ENCODE results near the gene MPL.
"Not testable (repeated sequence)": the region's sequence is repeated elsewhere in the genome, so short reads cannot be mapped to it uniquely, and the experiment has no call there.

The MPL gene

DNA sequence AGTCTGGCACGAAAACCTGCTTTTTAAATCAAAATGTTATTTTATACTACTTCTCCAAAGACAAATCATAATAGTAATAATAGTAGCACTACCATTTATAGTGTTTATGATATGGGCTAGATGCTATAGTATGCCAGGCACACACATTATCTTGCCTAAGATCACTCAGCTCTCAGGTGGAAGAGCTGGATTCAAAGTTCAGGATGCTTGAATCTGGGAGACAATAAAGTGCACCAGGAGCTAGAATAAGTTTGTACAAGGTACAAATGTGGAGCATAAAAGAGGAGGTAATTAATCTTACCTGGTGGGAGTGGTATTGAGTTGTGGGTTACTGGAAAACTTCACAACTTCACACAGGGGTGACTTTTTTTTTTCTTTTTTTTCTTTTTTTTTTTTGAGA lies 40.2 kb downstream of the MPL start:
- DNase-seq (ENCODE audit: low read depth in 2 of 2): no peak

DNA sequence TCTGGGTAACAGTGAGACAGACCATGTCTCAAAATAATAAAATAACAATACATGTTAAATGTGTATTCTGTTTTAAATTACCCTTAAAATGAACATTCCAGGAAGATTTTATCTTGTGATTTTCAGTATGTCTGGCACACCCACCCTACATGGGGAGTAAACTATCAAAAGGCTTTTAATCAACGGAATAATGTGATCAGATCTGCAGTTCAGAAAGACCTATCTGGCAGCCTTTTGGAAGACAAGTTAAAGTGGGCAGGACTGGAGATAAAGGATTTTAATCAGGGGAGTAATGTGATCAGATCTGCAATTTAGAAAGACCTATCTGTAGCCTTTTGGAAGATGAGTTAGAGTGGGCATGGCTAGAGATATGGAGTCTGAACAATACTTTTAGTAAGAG lies 41.9 kb downstream of the MPL start:
- DNase-seq (ENCODE audit: low read depth in 2 of 2): no peak

DNA sequence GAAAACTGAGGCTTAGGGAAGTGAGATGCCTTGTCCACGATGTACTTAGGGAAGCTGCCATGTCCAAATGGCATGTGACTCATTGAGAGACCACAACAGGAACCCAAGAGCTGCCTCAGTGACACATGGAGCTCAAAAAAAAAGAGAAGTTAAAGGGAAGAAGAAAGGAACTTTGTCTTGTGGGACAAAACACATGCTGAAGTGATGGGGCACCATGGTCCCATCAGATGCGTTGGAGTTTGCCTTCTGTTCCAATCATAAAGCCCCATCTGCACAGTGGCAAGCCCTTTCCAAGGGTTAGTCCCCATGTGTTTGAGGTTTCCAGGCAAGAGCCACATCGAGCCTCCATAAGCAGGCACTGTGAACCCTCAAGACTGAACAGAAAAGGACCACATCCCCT lies 44.0 kb downstream of the MPL start:
- DNase-seq (ENCODE audit: low read depth in 2 of 2): no peak

DNA sequence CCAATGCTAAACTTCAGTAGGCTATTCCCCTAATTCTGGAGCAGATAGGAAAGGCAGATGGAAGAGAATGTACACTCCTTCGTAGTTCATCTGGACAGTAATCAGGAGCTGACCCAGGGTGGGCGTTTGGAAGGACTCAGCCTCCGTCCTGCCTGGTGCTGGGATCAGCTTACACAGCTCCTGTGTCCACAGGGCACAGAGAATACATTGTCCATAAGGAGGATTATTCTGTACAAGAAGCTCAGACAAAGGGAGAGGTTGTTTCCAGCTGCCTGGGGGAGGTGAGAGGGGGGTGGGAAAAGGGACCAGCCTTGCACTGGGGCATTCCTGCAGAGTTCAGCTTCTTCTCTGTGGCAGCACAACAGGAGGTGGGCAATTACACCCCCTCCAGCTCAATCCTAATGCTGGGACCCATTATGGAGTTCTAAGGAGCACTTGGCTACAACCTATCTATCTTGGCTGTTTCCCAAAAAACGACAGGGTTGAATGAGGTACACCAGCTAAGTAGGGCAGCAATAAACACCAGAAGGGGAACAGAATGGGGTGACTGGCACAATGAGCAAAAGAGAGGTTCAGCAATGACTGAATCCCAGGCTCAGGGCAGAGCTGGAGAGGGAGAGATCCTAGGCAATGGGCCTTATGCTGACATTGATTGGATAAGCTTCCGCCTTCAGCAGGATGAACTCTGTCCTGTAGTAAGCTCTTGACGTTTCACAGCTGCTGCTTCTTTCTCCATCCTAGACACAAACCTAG lies 44.6 kb downstream of the MPL start:
- no peak for DNase-seq (ENCODE audit: low read depth in 2 of 2)

DNA sequence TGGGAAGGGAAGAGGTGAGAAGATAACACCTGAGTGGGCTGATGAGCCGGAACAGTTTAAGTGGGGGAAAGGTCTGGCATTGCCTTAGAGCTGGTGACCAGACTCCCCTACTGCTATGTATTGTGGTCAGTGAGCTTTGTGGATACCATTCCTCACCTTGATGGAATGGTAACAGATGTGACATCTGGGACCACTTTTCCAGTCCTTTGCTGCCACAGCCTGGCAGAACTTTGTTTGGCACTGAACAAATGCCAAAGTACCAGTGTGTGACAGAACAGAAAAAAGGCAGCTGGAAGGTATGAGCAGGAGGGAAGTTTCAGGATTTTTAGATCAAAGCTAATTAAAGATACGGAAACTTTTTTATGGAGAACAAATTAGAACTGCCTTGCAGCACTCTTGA lies 45.8 kb downstream of the MPL start:
- no peak for DNase-seq (ENCODE audit: low read depth in 2 of 2)

DNA sequence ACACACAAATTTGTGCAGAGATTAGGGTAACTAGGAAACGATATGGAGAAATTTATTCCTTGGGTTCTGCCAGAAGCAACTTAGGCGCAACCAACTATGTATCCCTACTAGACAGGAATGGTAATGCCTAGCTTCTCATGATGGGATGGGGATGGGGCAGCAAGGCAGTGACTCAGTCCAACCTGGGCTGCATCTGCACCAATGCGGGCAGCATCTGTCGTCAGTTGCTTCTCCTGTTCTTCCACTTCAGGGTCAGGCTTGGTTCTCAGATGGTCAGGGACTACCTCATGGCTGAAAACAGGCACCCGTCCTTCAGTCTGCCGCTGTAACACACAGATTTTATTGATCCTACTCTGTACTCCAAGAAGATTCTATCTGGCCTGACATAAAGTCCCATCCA lies 49.1 kb downstream of the MPL start:
- DNase-seq (ENCODE audit: low read depth in 2 of 2): no peak

DNA sequence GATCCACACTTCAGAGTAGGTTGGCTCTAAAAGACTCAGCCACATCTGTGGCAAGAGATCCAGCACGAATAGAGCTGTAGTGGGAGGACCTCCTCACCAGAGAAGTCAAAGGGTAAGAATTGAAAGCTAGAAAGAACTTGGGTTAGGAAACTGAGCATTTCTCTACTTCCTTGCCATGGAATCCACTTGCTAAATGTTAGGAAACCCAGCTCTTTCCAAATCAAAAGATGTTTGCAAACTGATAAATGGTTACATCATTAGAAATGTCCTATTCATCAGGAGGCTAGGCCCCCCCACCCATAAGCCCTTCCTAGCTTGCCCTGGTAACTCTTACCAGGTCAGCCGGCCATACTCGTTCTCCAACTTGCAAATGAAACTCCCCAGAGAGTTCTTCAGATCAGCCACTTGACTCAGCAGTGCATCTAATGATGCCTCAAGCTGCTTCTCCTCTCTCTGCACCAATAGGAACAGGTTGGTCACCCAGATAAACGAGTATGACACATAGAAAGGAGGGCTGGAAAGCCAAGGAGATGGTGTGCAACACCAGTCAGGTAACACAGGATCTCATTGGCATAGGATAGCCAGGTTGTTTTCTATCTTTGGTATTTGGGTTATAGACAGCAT lies 50.5 kb downstream of the MPL start:
- no peak for DNase-seq (ENCODE audit: low read depth in 2 of 2)

DNA sequence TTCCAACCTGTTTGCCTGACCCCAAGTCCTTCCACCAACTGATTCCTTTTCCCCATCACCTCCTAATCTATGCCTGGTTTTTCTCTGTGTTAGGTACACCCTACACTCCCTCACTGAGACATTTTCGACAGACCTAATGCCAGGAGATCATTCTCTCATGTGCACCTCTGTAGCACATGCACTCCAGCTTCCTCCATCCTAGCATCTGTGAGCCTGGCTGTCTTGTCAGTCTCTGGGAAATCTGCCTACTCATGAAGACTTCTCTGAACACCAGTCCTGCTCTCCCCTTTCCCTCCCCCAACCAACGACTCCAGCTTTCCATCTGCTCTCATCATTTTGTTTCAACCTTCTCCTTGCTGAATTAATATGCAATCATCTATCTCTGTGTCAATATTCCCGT lies 51.0 kb downstream of the MPL start:
- DNase-seq (ENCODE audit: low read depth in 2 of 2): no peak

DNA sequence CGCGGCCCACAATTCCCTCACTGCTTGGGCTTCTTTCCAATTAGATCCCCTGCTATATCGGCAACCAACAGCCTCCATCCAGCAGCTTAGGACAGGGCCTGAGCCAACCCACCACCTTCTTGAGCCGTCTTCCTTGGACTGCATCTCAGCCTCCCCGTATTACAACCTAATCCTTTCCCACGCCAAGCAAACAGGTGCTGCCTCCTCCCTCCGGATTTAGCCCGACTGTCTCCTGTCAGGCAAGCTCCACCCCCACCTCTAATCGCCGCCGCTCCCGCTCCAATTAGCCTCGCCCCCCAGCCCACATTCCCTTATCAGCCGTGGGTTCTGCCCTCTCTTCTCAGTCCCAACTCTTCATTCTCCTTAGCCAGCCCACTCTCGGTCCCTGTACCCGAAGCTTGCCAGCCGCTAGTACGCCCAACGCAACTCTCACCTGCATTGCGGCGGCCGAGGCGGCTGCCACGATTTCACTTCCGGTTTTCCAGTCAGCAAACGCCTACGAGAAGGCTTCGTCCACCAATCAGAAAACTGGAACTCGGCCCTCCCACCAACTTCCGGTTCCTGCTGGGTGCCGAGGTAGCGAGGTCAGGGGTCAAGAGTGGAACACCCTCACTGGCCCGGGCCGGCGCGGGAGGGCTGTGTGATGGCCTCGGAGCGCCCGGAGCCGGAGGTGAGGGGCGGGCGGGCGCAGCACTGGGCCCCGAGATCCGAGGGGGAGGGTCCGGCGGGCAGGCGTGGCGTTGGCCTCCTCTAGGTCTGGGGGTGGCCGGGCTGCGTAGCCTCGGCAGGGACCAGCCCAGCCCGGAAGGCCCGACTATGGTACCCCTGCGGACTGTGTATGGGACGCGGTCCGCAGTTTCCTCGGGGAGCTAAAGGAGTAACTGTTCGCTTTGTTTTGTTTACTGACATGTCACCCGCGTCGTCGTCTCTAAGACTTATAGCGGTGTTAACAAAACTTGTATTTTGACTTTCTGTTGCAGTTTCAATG lies 52.0 kb downstream of the MPL start, which contains the start of the genes MED8 and SZT2:
Gene MED8 (minus strand): TSS at position 475 of the 988 bp plus-strand sequence. CDS start 36 bp downstream, at position 439.
Gene SZT2 (plus strand): TSS at position 574 of the 988 bp plus-strand sequence. CDS start 70 bp downstream, at position 644.
- peak; percentile 81 to 88 for DNase-seq (ENCODE audit: low read depth in 2 of 2)

DNA sequence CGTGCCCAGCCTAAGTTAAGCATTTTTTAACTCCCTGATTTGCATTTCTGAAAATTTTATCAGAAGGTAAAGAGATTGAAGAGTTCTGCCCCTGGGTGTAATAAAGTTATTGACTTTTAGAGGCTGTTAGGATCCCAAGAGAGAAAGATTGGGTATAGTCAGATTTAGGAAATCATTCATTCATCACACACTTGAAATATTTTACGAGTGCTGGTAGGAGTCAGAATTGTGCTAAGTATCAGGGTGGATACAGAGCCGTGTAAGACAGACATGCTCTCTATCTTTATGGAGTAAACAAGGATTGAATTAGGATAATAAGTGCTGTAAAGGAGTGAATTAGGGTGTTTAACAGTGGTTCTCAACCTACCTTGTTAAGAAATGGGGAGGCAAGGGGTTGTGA lies 55.1 kb downstream of the MPL start:
- DNase-seq (ENCODE audit: low read depth in 2 of 2): no peak

DNA sequence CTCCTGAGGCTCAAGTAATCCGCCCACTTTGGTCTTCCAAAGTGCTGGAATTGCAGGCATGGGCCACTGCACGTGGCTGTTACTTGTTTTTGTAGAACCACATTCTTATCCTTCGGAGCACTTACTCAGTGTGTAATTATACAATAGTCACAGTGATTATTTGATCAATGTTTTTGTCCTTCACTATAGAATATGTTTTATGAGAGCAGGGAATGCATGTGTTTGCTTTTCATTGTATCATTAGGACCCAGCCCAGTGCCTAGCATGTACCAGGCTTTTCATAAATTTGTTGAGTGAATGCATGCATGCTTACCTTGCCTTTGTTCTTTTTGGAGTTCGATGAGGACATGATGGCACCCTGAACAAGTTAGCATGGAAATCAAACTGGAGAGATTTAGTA lies 57.9 kb downstream of the MPL start:
- no peak for DNase-seq (ENCODE audit: low read depth in 2 of 2)

DNA sequence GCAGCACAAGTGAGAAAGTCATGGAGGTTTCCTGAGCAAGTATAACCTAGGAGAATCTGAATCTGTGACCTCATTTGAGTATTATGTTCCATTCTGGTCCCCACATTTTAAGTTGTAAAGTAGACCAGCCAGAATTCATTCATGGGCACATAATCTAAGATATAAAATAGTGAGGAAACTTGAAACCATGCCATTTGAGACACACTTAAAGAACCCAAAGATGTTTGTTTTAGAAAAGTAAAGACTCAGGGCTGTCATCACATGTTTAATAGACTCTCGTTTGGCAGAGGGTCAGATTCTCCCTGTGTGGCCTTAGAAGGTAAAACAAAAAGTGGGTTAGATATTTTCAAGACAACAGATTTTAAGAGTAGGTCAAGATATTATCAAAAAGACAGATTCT lies 58.4 kb downstream of the MPL start:
- DNase-seq (ENCODE audit: low read depth in 2 of 2): no peak

DNA sequence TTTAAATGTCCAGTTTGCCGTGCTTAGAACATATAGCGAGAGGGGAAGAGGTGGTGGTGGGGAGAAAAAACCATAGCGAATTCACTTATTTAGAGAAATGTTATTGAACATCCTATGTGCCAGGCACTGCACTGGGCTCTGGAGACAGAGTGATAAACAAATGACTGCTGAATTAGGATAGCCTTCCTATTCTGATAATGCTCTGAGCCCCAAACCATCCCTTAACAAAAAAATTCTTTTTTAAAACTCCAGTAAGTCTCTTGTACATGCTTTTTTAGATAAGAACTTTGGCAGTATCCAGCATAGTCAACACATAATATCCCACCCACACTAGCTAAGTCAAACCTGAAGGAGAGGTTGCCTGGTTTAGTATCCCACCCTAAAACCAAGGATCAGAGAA lies 60.6 kb downstream of the MPL start:
- no peak for DNase-seq (ENCODE audit: low read depth in 2 of 2)

DNA sequence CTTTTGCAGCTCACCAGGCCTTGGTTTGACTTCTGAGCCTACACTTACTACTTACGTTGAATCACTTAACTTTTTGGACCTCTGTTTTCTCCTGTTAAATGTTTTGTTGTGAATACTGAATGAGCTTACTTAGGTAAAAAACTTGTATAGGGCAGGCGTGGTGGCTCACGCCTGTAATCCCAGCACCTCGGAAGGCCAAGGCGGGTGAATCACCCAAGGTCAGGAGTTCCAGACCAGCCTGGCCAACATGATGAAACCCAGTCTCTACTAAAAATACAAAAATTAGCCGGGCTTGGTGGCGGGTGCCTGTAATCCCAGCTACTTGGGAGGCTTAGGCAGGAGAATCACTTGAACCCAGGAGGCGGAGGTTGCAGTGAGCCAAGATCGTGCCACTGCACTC lies 62.8 kb downstream of the MPL start:
- DNase-seq (ENCODE audit: low read depth in 2 of 2): not testable (repeated sequence)

DNA sequence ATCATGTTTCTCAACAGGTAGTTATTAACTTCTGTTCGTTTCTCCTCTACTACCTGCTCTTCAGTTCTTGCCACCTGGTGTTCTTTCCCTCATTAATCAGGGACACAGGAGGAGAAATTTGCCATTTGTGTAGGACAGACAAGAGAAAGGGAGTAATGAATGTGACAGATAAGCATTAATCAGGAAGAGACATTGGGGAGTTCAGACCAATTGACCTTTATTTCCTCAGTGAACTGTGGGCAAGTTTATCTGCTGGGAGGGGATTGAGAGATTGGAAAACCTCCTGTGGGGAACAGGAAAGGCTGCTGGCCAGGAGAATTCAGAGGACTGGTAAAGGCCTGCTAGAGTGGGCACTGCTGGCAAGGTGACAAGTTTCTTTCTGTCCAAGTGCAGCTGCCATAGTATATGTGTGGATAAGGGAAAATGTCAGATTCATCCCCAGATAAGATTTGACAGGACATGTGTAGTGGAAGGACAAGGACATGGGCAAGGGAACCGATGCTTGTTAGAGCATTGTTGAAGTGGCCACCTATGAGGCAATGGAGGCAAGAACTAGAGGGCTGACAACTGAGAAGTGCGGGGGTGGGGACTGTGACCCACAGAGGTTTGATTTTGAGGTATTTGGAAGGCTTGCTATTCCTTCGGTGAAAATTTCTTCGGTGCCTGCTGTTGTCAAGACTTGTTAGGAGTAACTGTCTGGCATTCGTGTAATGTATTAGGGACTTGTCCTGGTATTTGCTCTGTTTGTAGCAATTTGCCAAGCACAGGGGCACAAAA lies 64.7 kb downstream of the MPL start:
- DNase-seq (ENCODE audit: low read depth in 2 of 2): no peak
